Caco-2 (cell line): Measurements from ENCODE around the gene TMEM45B. TPM values are rescaled to one million over a fixed set of nuclear protein-coding genes. Genes with fewer than 3 reads are reported as not detected.
A peak's percentile ranks its signal among the peaks of the same experiment; 100 is the strongest.
"Not testable (repeated sequence)": the region's sequence is repeated elsewhere in the genome, so short reads cannot be mapped to it uniquely, and the experiment has no call there.

Experiments
- BruUV-seq: library from RNA; stranded (reverse); fragments of 400-500 nt; replicated peaks from 2 replicates; lab custom pipeline; 2021; lab: Mats Ljungman, UMichigan
- CTCF ChIA-PET: fragments of 300-600 bp; sonication (Branson Sonifier 250); formaldehyde crosslinking; loops from one replicate; lab custom pipeline; 2022; ENCODE audit warnings: antibody characterized with exemption; lab: Charles Lee
- POLR2A ChIA-PET: fragments of 300-600 bp; sonication (Branson Sonifier 250); formaldehyde crosslinking; loops from one replicate; lab custom pipeline; 2022; ENCODE audit warnings: antibody characterized with exemption; lab: Charles Lee
- DNase-seq, 2 experiments: peaks; one replicate each; pipeline versions ENCODE4 v3.0.0 to v3.0.0-alpha.2; 2020 to 2022
- H3K27me3 ChIP-seq: replicated peaks from 2 replicates; pipeline ENCODE4 v1.6.0; 2011; ENCODE audit warnings: low read length; ENCODE audit not compliant: control insufficient read depth, insufficient read depth
- H3K36me3 ChIP-seq: 2 replicates; pipeline ENCODE4 v1.5.1; 2011; ENCODE audit warnings: low read length; ENCODE audit not compliant: control insufficient read depth, insufficient read depth
- H3K4me1 ChIP-seq: fragments of 250-450 bp; sonication (Bioruptor Pico); 2 replicates; pipeline ENCODE4 v1.5.1; 2020; ENCODE audit warnings: mild to moderate bottlenecking
- H3K4me3 ChIP-seq: 2 replicates; pipeline ENCODE4 v1.5.1; 2011; ENCODE audit warnings: low read depth, mild to moderate bottlenecking, control low read depth, low read length
- H3K9me3 ChIP-seq: fragments of 250-450 bp; sonication (Bioruptor Pico); 2 replicates; pipeline ENCODE4 v1.5.1; 2020; ENCODE audit warnings: mild to moderate bottlenecking, moderate library complexity
- H3K27ac Mint-ChIP-seq: one replicate; pipeline ENCODE4 v1.8.0; 2022; ENCODE audit warnings: mixed read lengths; ENCODE audit not compliant: unreplicated experiment
- H3K27me3 Mint-ChIP-seq: one replicate; pipeline ENCODE4 v1.8.0; 2022; ENCODE audit warnings: mixed read lengths; ENCODE audit not compliant: insufficient read depth, unreplicated experiment
- H3K36me3 Mint-ChIP-seq: one replicate; pipeline ENCODE4 v1.8.0; 2022; ENCODE audit warnings: mild to moderate bottlenecking, mixed read lengths; ENCODE audit not compliant: insufficient read depth, unreplicated experiment
- H3K4me1 Mint-ChIP-seq: one replicate; pipeline ENCODE4 v1.8.0; 2022; ENCODE audit warnings: low read depth, mixed read lengths; ENCODE audit not compliant: unreplicated experiment
- H3K4me3 Mint-ChIP-seq: one replicate; pipeline ENCODE4 v1.8.0; 2022; ENCODE audit warnings: mild to moderate bottlenecking, moderate library complexity, mixed read lengths; ENCODE audit not compliant: unreplicated experiment
- H3K9me3 Mint-ChIP-seq: one replicate; pipeline ENCODE4 v1.8.0; 2022; ENCODE audit warnings: mixed read lengths; ENCODE audit not compliant: unreplicated experiment
- CTCF ChIP-seq, 2 experiments: fragments of 200-600 bp in 1 of 2; IDR thresholded peaks; 1 replicate in 1 of 2; 2 replicates in 1 of 2; pipeline versions ENCODE4 v1.5.1 to v1.8.0; 2011 to 2022; ENCODE audit warnings: antibody characterized with exemption in 1 of 2, control low read depth in 1 of 2, inconsistent platforms in 1 of 2, low read depth in 1 of 2, low read length in 1 of 2, mild to moderate bottlenecking in 1 of 2, moderate library complexity in 1 of 2; ENCODE audit not compliant: insufficient read depth in 1 of 2, severe bottlenecking in 1 of 2, unreplicated experiment in 1 of 2
- intact Hi-C: fragments of 100-400 bp; cut with micrococcal nuclease; formaldehyde crosslinking; loops from one replicate; pipeline ENCODE4 v1.10.0; 2022; ENCODE audit not compliant: unreplicated experiment
- total RNA-seq: library from RNA; stranded (reverse); gene quantifications from 2 replicates; pipeline ENCODE4 v1.2.3, GENCODE V29; 2022

The TMEM45B gene
- total RNA-seq, 1 experiment from 2014 or later, result 60.0 TPM

- BruUV-seq, result no TSS peak
Measured at GRCh38 chr11:129842138-129842537, 26.5 kb downstream of the TMEM45B start.

DNA sequence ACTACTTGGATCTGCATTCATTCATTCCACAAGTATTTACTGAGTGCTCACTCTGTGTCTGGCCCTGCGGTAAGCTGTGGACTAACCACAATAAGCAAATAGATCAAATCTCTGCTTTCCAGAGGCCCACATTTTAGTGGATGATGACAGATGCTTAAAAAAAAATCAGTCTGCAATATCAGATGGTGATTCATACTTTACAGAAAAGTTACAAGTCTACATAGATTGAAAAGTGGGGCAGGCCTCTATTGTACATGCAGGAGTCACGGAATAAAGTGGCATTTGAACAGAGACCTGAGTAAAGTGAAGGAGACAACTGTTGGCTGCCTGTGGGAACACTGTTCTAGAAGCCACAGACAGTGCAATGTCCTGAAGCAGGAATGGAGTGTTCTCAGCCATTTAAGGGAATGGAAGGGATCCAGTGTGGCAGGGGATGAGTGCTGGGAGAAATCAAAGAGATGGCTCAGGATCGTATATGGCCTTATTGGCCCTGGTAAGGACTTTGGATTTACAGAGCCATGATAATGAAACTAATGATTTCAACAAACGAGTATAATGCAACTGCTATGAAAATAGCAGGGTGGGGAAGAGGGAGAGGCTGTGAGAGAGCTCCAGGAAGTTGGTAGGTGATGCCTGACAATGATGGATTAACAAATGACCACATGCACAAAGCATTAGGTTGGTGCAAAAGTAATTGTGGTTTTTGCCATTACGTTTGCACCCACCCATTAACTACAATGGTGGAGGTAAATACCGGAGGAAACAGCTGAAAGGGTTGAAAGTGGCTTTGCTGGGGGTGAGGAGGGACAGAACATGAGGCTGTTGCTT, 31.1 kb downstream of the TMEM45B start:
- peak; percentile 43 to 48 for DNase-seq
- Mint-ChIP-seq H3K27me3 (no peaks in the 10 kb centered on the region), H3K27ac (peak overlapping the region; percentile 58), H3K9me3 (no peaks in the 10 kb centered on the region), H3K36me3 (peaks cover 6% of the 10 kb centered on the region), H3K4me3 (peak overlapping the region; percentile 22), H3K4me1 (peaks cover 44% of the 10 kb centered on the region)
- no peak overlapping the region for H3K4me3 ChIP-seq
- H3K27me3 ChIP-seq, result no peaks in the 10 kb centered on the region
- POLR2A ChIA-PET, result interaction anchor here (0.7 kb wide), 2 partner anchors 215 to 476 kb away, joined by 3 to 4 read pairs; no protein-coding TSS in a partner anchor
- TF ChIP-seq CTCF (IDR thresholded peaks at IDR 0.05; ENCODE audit: insufficient read depth in 1 of 2, low read depth in 1 of 2, low read length in 1 of 2, severe bottlenecking in 1 of 2, unreplicated experiment in 1 of 2), result no peak
- BruUV-seq, result no TSS peak
- H3K9me3 ChIP-seq, result no peaks in the 10 kb centered on the region
- H3K4me1 ChIP-seq, result peaks cover 49% of the 10 kb centered on the region
- intact Hi-C loops, result loop anchor here (1.0 kb wide), 1 partner anchor 15 kb away; no protein-coding TSS in a partner anchor
- H3K36me3 ChIP-seq, result no peaks in the 10 kb centered on the region
- CTCF ChIA-PET, result no interaction called here

More at GRCh38 chr11:129842138-129842537, 26.5 kb downstream of the TMEM45B start:
- peaks cover 35% of the 10 kb centered on the region for H3K4me1 Mint-ChIP-seq
- H3K4me3 ChIP-seq, result no peak overlapping the region
- no peaks in the 10 kb centered on the region for H3K36me3 ChIP-seq
- ChIA-PET POLR2A (no interaction called here), CTCF (interaction anchor here (0.6 kb wide), 1 partner anchor 1103 kb away, joined by 6 read pairs; no protein-coding TSS in a partner anchor)
- no peak for TF ChIP-seq CTCF (IDR thresholded peaks at IDR 0.05; ENCODE audit: insufficient read depth in 1 of 2, low read depth in 1 of 2, low read length in 1 of 2, severe bottlenecking in 1 of 2, unreplicated experiment in 1 of 2)
- no peaks in the 10 kb centered on the region for H3K9me3 ChIP-seq
- H3K36me3 Mint-ChIP-seq, result peaks cover 6% of the 10 kb centered on the region
- no peak overlapping the region for H3K4me3 Mint-ChIP-seq
- H3K4me1 ChIP-seq, result peaks cover 22% of the 10 kb centered on the region
- intact Hi-C loops, result no loop called here
- H3K27me3 ChIP-seq, result no peaks in the 10 kb centered on the region
- H3K9me3 Mint-ChIP-seq, result no peaks in the 10 kb centered on the region
- no peak for DNase-seq
- no peak overlapping the region for H3K27ac Mint-ChIP-seq
- H3K27me3 Mint-ChIP-seq, result no peaks in the 10 kb centered on the region

DNA sequence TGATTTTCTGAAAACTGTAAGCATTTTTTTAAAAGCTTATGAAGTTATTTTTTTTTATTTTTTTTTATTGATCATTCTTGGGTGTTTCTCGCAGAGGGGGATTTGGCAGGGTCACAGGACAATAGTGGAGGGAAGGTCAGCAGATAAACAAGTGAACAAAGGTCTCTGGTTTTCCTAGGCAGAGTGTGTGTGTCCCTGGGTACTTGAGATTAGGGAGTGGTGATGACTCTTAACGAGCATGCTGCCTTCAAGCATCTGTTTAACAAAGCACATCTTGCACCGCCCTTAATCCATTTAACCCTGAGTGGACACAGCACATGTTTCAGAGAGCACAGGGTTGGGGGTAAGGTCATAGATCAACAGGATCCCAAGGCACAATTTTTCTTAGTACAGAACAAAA, 31.7 kb downstream of the TMEM45B start:
- H3K4me3 Mint-ChIP-seq, H3K4me3 ChIP-seq, H3K9me3 Mint-ChIP-seq, intact Hi-C loops, H3K36me3 ChIP-seq, POLR2A ChIA-PET, H3K9me3 ChIP-seq, CTCF ChIA-PET, BruUV-seq, H3K27me3 Mint-ChIP-seq, H3K27me3 ChIP-seq, DNase-seq: not testable (repeated sequence)
- H3K27ac Mint-ChIP-seq, result peak overlapping the region; percentile 58
- peaks cover 50% of the 10 kb centered on the region for H3K4me1 Mint-ChIP-seq
- peaks cover 49% of the 10 kb centered on the region for H3K4me1 ChIP-seq
- peaks cover 11% of the 10 kb centered on the region for H3K36me3 Mint-ChIP-seq
